HG03442 (cell line): ENCODE measurements around the gene GPC5.
"Not testable (repeated sequence)": the region's sequence is repeated elsewhere in the genome, so short reads cannot be mapped to it uniquely, and the experiment has no call there.

Experiments
- ATAC-seq: cut with Tn5 transposase; IDR thresholded peaks from one replicate; pipeline ENCODE4 v1.9.1; 2021; ENCODE audit warnings: mild to moderate bottlenecking, moderate library complexity; ENCODE audit not compliant: unreplicated experiment

The GPC5 gene

DNA sequence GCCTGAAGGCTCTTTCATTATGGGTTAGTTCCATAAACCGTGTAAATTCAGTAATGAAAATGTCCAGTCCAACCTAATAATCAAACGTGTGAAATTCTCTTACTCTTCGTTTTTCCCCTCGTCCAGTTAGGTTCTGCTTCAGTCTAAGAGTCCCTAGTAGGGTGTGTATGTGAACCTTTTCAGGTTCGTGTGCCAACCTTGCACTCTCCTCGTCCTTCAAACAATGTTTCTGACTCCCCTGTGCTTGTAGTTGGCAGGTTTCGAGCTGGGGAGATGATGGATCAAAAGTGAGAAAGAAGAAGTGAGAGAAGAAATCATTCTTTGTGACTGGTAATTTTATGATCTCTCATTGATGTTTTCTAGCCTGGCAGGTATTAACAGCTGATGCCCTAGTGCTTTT lies 366.1 kb downstream of the GPC5 start:
- no peak for ATAC-seq

DNA sequence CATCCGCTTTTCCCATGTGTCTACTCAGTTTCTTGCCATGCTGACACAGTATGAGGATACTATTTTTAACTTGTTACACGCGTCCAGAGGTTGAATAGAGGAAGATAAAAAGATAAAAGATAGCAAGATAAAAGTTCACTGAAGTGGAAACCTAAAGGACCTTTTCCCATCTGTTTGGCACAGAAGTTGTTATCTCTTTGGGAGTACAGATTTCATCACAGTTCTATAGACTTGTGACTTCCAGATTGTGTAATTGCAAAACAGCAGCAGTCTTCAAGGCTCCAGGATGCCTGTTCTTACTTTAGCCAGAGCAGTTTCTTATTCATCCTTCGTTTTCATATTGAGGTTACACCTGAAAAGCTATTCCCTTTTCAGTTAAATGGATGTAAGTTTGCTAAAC lies 369.2 kb downstream of the GPC5 start:
- ATAC-seq: no peak

- no peak for ATAC-seq
Measured at GRCh38 chr13:91768746-91769145, 370.3 kb downstream of the GPC5 start.

DNA sequence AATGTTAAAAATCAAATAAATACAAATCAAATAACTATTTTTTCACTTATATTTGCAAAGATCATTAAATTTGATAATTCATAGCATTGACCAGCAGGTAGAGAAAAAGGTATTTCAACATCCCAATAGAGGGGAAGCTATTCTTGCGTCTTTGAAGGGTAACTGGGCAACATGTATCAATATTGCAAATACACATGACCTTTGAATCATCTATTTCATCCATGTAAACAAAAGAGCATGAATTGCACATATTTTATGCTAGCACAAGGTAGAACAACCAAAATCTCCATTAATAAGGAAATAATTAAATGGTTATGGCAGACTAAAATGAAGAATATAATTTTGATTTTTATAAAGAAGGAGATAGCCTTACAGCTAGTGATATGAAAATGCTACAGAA lies 372.8 kb downstream of the GPC5 start:
- ATAC-seq: no peak

- no peak for ATAC-seq
Measured at GRCh38 chr13:91773591-91774227, 375.3 kb downstream of the GPC5 start.

GRCh38 chr13:91774397-91774796 lies 376.0 kb downstream of the GPC5 start:
- ATAC-seq: no peak

DNA sequence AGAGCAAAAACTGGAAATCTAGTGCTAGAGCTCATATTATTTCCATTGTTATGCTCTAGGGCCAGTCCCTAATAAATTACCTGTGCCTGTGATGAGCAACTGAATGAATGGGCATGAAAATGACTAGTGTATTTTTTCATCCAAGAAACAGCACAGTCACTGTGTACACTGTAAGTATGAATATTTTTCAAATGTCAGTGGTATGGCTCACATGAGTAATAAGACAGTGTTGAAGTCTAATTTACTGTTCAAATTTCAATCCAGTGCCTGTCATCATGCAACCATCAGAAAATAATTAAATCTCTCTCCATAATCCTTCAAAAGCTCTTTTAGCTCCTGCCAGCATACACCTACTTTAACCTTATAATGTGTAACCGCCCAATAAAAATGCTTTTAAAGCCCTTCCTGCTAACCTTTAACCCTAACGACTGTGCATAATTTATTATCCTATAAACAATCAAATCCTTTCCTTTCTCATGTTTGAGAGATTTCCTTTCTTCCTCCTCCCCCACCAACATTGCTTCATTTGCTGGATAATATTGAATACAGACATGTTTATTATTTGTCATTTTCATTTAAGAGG lies 378.3 kb downstream of the GPC5 start:
- no peak for ATAC-seq

GRCh38 chr13:91778123-91778522 lies 379.7 kb downstream of the GPC5 start:
- no peak for ATAC-seq

- ATAC-seq: not testable (repeated sequence)
Measured at GRCh38 chr13:91781982-91782691, 383.7 kb downstream of the GPC5 start.

DNA sequence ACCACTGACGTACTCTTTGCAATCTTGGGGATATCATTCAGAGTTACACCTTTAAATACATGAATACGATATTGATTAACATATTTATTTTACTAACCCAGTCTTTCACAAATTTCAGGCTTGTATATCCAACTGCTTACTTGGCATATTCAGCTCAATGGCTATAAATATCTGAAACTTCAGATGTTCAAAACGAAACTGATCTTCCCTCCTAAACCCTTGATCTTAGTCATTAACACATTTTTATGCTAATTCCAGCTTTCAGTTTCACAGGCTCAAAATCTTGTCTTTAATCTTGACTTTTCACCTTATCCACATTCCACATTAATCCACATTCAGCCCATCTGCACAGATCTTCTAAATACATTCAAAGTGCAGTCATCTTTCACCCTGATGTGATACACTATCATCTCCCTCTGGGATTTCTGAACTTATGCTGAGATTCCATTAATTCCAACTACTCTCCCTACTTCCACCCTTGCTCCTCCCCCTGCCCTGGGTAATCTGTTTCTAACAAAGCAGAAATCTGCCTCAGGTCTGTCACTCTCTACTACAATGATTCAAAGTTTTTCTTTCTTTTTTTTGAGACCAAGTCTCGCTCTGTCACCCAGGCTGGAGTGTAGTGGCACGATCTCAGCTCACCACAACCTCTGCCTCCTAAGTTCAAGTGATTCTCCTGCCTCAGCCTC lies 387.2 kb downstream of the GPC5 start:
- peak; percentile 88 for ATAC-seq

DNA sequence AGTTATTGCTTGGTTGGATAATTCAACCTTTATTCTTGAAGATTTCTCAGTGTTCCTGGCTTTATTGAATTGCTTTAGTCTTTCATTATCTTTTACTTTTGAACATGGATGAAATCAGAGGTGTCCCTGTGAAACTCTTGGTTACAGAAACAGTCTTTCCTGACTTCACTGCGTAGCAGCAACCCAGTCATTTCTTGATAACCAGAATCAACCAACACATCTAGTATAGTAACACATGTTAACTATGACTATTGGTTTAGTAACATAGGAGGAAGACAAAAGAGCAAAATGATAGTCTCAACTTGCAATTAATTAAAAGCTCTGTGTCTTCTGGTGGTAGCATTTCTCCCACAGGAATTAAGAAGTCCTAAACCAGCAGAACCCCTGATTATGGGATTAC lies 393.6 kb downstream of the GPC5 start:
- ATAC-seq: no peak

- no peak for ATAC-seq
Measured at GRCh38 chr13:91797567-91797966, 399.1 kb downstream of the GPC5 start.

DNA sequence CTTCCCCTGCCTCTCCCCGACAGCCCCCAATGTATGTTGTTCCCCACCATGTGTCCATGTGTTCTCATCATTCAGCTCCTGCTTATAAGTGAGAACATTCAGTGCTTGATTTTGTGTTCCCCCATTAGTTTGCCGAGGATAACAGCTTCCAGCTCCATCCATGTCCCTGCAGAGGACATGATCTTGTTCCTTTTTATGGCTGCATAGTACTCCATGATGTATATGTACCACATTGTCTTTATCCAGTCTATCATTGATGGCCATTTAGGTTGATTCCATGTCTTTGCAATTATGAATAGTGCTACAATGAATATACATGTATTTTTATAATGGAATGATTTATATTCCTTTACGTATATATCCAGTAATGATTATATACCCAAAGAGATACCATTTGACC lies 399.9 kb downstream of the GPC5 start:
- not testable (repeated sequence) for ATAC-seq

GRCh38 chr13:91801772-91802171 lies 403.4 kb downstream of the GPC5 start:
- not testable (repeated sequence) for ATAC-seq

DNA sequence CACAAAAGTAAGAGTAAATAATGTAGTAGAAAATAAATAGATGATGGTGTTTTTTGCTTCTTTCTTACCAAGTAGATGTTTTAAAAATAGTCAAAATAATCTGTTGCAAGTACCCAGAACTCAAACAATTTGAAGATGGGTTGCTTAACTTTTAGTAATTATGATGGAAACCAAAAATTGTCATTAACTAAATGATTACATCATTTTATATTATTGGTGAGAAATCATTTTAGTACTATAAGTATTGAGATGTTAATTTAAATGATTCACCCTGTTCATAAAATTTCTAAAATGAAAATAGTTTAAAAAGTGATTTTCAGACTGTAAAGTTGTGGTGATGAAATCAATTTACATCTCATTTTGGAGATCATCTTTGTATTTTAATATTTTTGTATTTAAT lies 404.5 kb downstream of the GPC5 start:
- no peak for ATAC-seq

DNA sequence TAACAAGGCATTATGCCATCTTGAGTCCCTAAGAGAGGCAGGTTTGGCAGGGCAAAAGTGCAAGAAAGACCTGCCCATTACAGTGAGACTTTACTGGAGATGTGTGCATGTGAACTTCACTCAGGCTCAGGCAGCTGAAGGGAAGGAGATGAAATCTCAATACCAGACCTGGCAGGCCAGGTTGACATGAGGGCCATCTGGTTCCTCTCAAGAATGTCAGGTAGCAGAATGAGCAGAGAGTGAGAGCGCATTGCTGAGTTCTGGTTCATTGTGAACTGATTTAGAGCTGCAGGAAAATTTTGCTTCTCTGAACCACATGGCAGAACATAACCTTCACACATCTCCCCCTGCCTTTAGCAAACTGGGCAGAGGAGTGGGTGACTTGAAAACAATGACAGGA lies 406.3 kb downstream of the GPC5 start:
- ATAC-seq: no peak

DNA sequence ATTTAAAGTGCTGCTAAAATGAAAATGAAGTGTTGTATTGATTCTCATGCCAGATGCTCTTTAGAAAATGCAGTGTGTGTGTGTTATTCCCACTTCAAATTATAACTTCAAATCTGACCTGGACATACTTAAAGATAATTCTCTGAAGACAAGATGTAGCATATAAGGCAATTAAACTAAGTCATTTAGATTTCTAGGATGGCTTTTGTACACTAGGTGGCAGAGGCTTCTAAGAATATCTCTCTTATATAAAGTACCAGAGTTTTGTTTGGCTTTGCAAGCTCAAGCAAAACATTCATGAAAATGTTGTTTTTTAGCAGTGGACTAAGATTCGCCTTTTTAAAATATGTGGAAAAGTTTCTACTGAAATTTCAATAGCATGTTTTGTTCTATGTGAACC lies 407.2 kb downstream of the GPC5 start:
- ATAC-seq: no peak

DNA sequence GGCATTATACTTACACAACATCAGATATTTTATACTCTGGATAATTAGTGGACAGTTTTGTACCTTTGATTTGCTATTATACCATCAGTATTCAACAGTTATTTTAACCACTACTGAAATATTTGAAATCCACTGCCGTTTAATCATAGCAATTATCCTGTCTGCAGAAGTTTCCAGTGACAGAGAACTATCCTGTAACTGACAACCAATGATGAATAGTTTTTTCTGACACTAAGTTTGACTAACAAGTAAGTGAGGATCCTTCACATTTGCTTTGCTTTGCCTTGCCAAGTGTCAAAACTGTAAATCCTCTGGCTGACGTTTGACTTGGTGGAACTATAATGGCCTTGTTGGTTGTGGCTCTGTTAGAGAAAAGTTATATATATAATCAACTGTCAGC lies 410.7 kb downstream of the GPC5 start:
- ATAC-seq: no peak

DNA sequence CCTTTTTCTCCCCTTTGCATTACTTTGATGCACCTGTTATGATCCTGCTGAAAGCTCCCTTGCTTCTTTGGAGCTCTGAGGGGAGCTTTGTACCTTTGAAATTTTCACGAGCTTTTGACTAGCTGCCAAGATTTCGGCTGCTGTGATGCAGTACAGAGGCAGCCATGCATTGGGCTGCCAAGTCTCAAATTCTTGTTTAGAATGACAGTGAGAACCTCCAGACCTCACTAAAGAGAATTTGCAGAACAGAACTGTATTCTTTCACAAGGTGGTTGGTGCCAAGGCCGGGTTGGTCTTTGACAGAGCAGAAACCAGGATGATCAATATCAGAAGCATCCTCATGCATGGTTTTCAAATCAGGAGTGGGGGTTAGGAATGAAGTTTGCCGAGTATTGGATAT lies 414.8 kb downstream of the GPC5 start:
- no peak for ATAC-seq

- no peak for ATAC-seq
Measured at GRCh38 chr13:91816263-91816807, 417.9 kb downstream of the GPC5 start.

- no peak for ATAC-seq
Measured at GRCh38 chr13:91817250-91817649, 418.8 kb downstream of the GPC5 start.

- ATAC-seq: no peak
Measured at GRCh38 chr13:91824416-91824815, 426.0 kb downstream of the GPC5 start.
